GM12878 (cell line): ENCODE results near the gene COL15A1. TPM values are rescaled to one million over a fixed set of nuclear protein-coding genes. Genes with fewer than 3 reads are reported as not detected.

Experiments
- ATAC-seq: fragments of 200-7000 bp; cut with Tn5 transposase; 3 replicates; pipeline ENCODE4 v1.9.1; 2020; ENCODE audit warnings: mild to moderate bottlenecking, moderate library complexity
- BruUV-seq: library from RNA; stranded (reverse); fragments of 400-500 nt; replicated peaks from 2 replicates; lab custom pipeline; 2021; lab: Mats Ljungman, UMichigan
- CTCF ChIA-PET: fragments of 300-600 bp; sonication (Branson Sonifier 250); formaldehyde crosslinking; extraction: SDS; loops from one replicate; lab custom pipeline; 2021; ENCODE audit warnings: inconsistent platforms; lab: Yijun Ruan, JAX
- POLR2A ChIA-PET: fragments of 350-600 bp; formaldehyde crosslinking; extraction: SDS; loops from one replicate; lab custom pipeline; 2021; ENCODE audit warnings: inconsistent platforms; lab: Charles Lee
- RAD21 ChIA-PET: fragments of 300-600 bp; sonication (Branson Sonifier 250); formaldehyde crosslinking; loops from one replicate; lab custom pipeline; 2023; ENCODE audit warnings: antibody characterized with exemption; ENCODE audit not compliant: unreplicated experiment; lab: Charles Lee
- SMC1A ChIA-PET: fragments of 300-600 bp; sonication (Branson Sonifier 250); formaldehyde crosslinking; loops from one replicate; lab custom pipeline; 2023; ENCODE audit not compliant: unreplicated experiment, uncharacterized antibody; lab: Charles Lee
- DNase-seq: peaks from one replicate; pipeline ENCODE4 v3.0.0-alpha.2; 2011; ENCODE audit warnings: low read depth, low spot score
- FAIRE-seq: peaks from 3 replicates; lab custom pipeline; 2011; peaks lifted over from hg19 to GRCh38; lab: Jason Lieb, UNC
- H2AFZ ChIP-seq: 2 replicates; pipeline ENCODE4 v1.6.0; 2011; ENCODE audit warnings: low read depth, low read length, control low read depth; ENCODE audit not compliant: control insufficient read depth
- H3K27ac ChIP-seq: 2 replicates; pipeline ENCODE4 v1.5.1; 2011; ENCODE audit warnings: control low read depth; ENCODE audit not compliant: control insufficient read depth, insufficient read depth
- H3K27me3 ChIP-seq, 2 experiments: replicated peaks in 1 of 2; 2 replicates each; pipeline versions ENCODE4 v1.6.0 to v1.6.1; 2011; ENCODE audit warnings: low read length in 1 of 2; ENCODE audit not compliant: control insufficient read depth in 2 of 2, insufficient read depth in 2 of 2
- H3K36me3 ChIP-seq, 2 experiments: 2 replicates each; pipeline ENCODE4 v1.5.1; 2011; ENCODE audit warnings: low read length in 1 of 2; ENCODE audit not compliant: control insufficient read depth in 2 of 2, insufficient read depth in 2 of 2
- H3K4me1 ChIP-seq: 2 replicates; pipeline ENCODE4 v1.6.1; 2011; ENCODE audit warnings: mild to moderate bottlenecking, low read length, moderate library complexity, mixed read lengths; ENCODE audit not compliant: control insufficient read depth, insufficient read depth
- H3K4me2 ChIP-seq: 2 replicates; pipeline ENCODE4 v1.6.0; 2011; ENCODE audit warnings: control low read depth; ENCODE audit not compliant: control insufficient read depth, insufficient read depth
- H3K4me3 ChIP-seq: fragments of 200-600 bp; sonication (generic); 2 replicates; pipeline ENCODE4 v1.5.1; 2016
- H3K79me2 ChIP-seq: 2 replicates; pipeline ENCODE4 v1.6.0; 2011; ENCODE audit warnings: low read length; ENCODE audit not compliant: control insufficient read depth, insufficient read depth
- H3K9ac ChIP-seq: 2 replicates; pipeline ENCODE4 v1.8.0; 2011; ENCODE audit warnings: low read length, control low read depth, mixed read lengths; ENCODE audit not compliant: control insufficient read depth, insufficient read depth
- H3K9me3 ChIP-seq: replicated peaks from 3 replicates; pipeline ENCODE4 v1.5.1; 2011; ENCODE audit warnings: mild to moderate bottlenecking, low read length; ENCODE audit not compliant: control insufficient read depth, insufficient read depth
- H4K20me1 ChIP-seq: 2 replicates; pipeline ENCODE4 v1.6.0; 2011; ENCODE audit not compliant: control insufficient read depth, insufficient read depth
- ASH2L ChIP-seq: fragments of 300-600, 200-600 bp; sonication (generic); IDR thresholded peaks from 2 replicates; pipeline ENCODE4 v1.6.1; 2017; ENCODE audit warnings: low read depth, mild to moderate bottlenecking, borderline replicate concordance
- ATF7 ChIP-seq: fragments of 450-650 bp; IDR thresholded peaks from 2 replicates; pipeline ENCODE4 v1.6.1; 2016; ENCODE audit warnings: low read depth, mild to moderate bottlenecking
- CEBPZ ChIP-seq: fragments of 150-350 bp; IDR thresholded peaks from 2 replicates; pipeline ENCODE4 v1.6.1; 2016; ENCODE audit warnings: low read depth, low read length
- FOXM1 ChIP-seq: IDR thresholded peaks from 2 replicates; pipeline ENCODE4 v1.6.1; 2012; ENCODE audit warnings: low read depth, mild to moderate bottlenecking, inconsistent platforms, low read length, moderate library complexity
- HDGF ChIP-seq: fragments of 450-650 bp; IDR thresholded peaks from 2 replicates; pipeline ENCODE4 v1.6.1; 2016; ENCODE audit warnings: antibody characterized with exemption
- MLLT1 ChIP-seq: fragments of 450-650 bp; IDR thresholded peaks from 2 replicates; pipeline ENCODE4 v1.6.1; 2016; ENCODE audit warnings: mild to moderate bottlenecking
- PAX8 ChIP-seq: fragments of 450-650 bp; IDR thresholded peaks from 2 replicates; pipeline ENCODE4 v1.6.1; 2017; ENCODE audit warnings: mild to moderate bottlenecking, moderate library complexity
- PBX3 ChIP-seq: IDR thresholded peaks from 2 replicates; pipeline ENCODE4 v1.6.1; 2011; ENCODE audit warnings: mild to moderate bottlenecking, low read depth, low read length, moderate library complexity; ENCODE audit not compliant: insufficient replicate concordance
- POLR2AphosphoS5 ChIP-seq: IDR thresholded peaks from 2 replicates; pipeline ENCODE4 v1.6.1; 2011; ENCODE audit warnings: mild to moderate bottlenecking, low read length, inconsistent platforms
- RUNX3 ChIP-seq: IDR thresholded peaks from 2 replicates; pipeline ENCODE4 v1.6.1; 2012; ENCODE audit warnings: low read length, inconsistent platforms
- SMAD1 ChIP-seq: fragments of 450-650 bp; IDR thresholded peaks from 2 replicates; pipeline ENCODE4 v1.6.1; 2018; ENCODE audit warnings: mild to moderate bottlenecking, low read depth; ENCODE audit not compliant: partially characterized antibody
- TCF7 ChIP-seq: IDR thresholded peaks from 2 replicates; pipeline ENCODE4 v1.6.1; 2014; ENCODE audit warnings: antibody characterized with exemption, borderline replicate concordance
- ZBTB4 ChIP-seq: fragments of 450-650 bp; formaldehyde crosslinking; IDR thresholded peaks from 2 replicates; pipeline ENCODE4 v1.4.0; 2022; ENCODE audit warnings: mild to moderate bottlenecking, moderate library complexity
- WGBS: methylation state at CpG from one replicate; pipeline ENCODE4 v1.1.6; 2016; ENCODE audit warnings: low lambda C conversion rate; ENCODE audit not compliant: insufficient replicate concordance, insufficient coverage; ENCODE audit errors: missing lambda C conversion rate; 5-methylcytosine and 5-hydroxymethylcytosine counted together
- in situ Hi-C: fragments of 300-500 bp; cut with MboI; formaldehyde crosslinking; loops from 9 replicates; pipeline ENCODE4 v1.14.3; 2018; ENCODE audit warnings: mixed read lengths
- intact Hi-C: fragments of 100-400 bp; cut with micrococcal nuclease; formaldehyde crosslinking; loops from one replicate; pipeline ENCODE4 v1.14.2; 2022; ENCODE audit not compliant: unreplicated experiment
- polyA plus RNA-seq, 11 experiments: library from polyadenylated mRNA; depleted of rRNA in 4 of 11; unstranded in 6 of 11; stranded (reverse) in 5 of 11; fragments of >200 nt; fragmentation: Nextera tagmentation in 4 of 11; fragmentation: Illumina TruSeq in 1 of 11; extraction: Ambion mirVana in 4 of 11; extraction: Trizol in 1 of 11; gene quantifications; 1 replicate in 1 of 11; 2 replicates in 10 of 11; pipeline versions ENCODE4 v1.2.1 to v1.2.3, GENCODE V29; 2011 to 2016; ENCODE audit warnings: inconsistent platforms in 2 of 11, missing spikeins in 2 of 11, low read depth in 1 of 11
- total RNA-seq, 4 experiments: library from RNA; depleted of rRNA in 3 of 4; stranded (reverse); fragments of >200 nt in 3 of 4; fragmentation: Illumina TruSeq in 1 of 4; extraction: Trizol in 1 of 4; gene quantifications; 2 replicates each; pipeline versions ENCODE4 v1.2.1 to v1.2.3, GENCODE V29; 2013 to 2021

The COL15A1 gene
- total and polyA plus RNA-seq, 10 of the 15 experiments (the other 5 are each of a cell fraction or from before 2014, with no cell fraction given) = 0.01 to 0.28 (median 0.06) TPM; not detected in 2

GRCh38 chr9:98994172-98995058, 50.7 kb downstream of the COL15A1 start:
- Histone ChIP-seq H3K27ac (no peak overlapping the region), H3K27me3 (0 out of 4 replicates have a peak, but pooled peaks cover 0 to 2% of the 10 kb centered on the region in 2 experiments), H3K79me2 (no peaks in the 10 kb centered on the region), H4K20me1 (no peaks in the 10 kb centered on the region), H3K4me3 (no peak overlapping the region), H3K4me1 (peaks cover 13% of the 10 kb centered on the region), H3K4me2 (no peak overlapping the region), H3K9me3 (no peaks in the 10 kb centered on the region; the same call in 2 of the 3 replicates), H3K36me3 (no peaks in the 10 kb centered on the region), H3K9ac (no peak overlapping the region), H2AFZ (no peak overlapping the region)
- DNase-seq = no peak
- ChIA-PET CTCF (interaction anchor here (0.5 to 12.5 kb wide), 5 partner anchors 19 to 154 kb away, joined by 3 to 304 read pairs (median 5); no protein-coding TSS in a partner anchor), SMC1A (interaction anchor here (1.2 to 7.7 kb wide), 3 partner anchors 17 to 145 kb away, joined by 3 to 110 read pairs (median 6); no protein-coding TSS in a partner anchor), POLR2A (interaction anchor here (0.6 kb wide), 1 partner anchor 139 kb away, joined by 3 read pairs; no protein-coding TSS in a partner anchor), RAD21 (interaction anchor here (0.9 to 1.7 kb wide), 4 partner anchors 19 to 145 kb away, joined by 3 to 5 read pairs (median 3); no protein-coding TSS in a partner anchor)
- no peak for ATAC-seq
- no TSS peak for BruUV-seq
- intact Hi-C loops (no loop called here), in situ Hi-C loops (loop anchor here (5.0 kb wide), 2 partner anchors 143 to 147 kb away; no protein-coding TSS in a partner anchor)
- FAIRE-seq = no peak
- WGBS = 51% methylated on average over 12 of the region's 12 CpGs
- TF ChIP-seq TCF7 (no peak), PAX8 (no peak), ASH2L (no peak), CEBPZ (no peak), HDGF (no peak), POLR2AphosphoS5 (no peak), FOXM1 (no peak), MLLT1 (no peak), PBX3 (no peak), SMAD1 (no peak), ZBTB4 (CRISPR knock-in tag) (no peak), ATF7 (no peak), RUNX3 (no peak)
